Activated naive CD8-positive, alpha-beta T cell treated with anti-CD3 and anti-CD28 coated beads, Interleukin-2, amount 50 U/mL, for 24 hours (primary cell): ENCODE measurements around the gene NXT2.
"Not testable (repeated sequence)": the region's sequence is repeated elsewhere in the genome, so short reads cannot be mapped to it uniquely, and the experiment has no call there.

Source experiments
- ATAC-seq: fragments of 150-1000 bp; cut with Tn5 transposase; one replicate; pipeline ENCODE4 v1.10.0; 2021
- DNase-seq: peaks from one replicate; pipeline ENCODE4 v3.0.0; 2021
- H3K27ac Mint-ChIP-seq: one replicate; pipeline ENCODE4 v1.8.0; 2021; ENCODE audit warnings: mild to moderate bottlenecking, mixed read lengths
- H3K27me3 Mint-ChIP-seq: one replicate; pipeline ENCODE4 v1.8.0; 2021; ENCODE audit warnings: mixed read lengths
- H3K36me3 Mint-ChIP-seq: one replicate; pipeline ENCODE4 v1.8.0; 2021; ENCODE audit warnings: low read depth, mixed read lengths
- H3K4me1 Mint-ChIP-seq: one replicate; pipeline ENCODE4 v1.8.0; 2021; ENCODE audit warnings: mixed read lengths
- H3K4me3 Mint-ChIP-seq: one replicate; pipeline ENCODE4 v1.8.0; 2021; ENCODE audit warnings: mild to moderate bottlenecking, moderate library complexity, mixed read lengths
- H3K9me3 Mint-ChIP-seq: one replicate; pipeline ENCODE4 v1.8.0; 2021; ENCODE audit warnings: mixed read lengths

Gene NXT2

GRCh38 chrX:109576083-109576482, 39.4 kb downstream of the NXT2 start:
- not testable (repeated sequence) for H3K36me3 Mint-ChIP-seq, ATAC-seq, H3K4me3 Mint-ChIP-seq, H3K4me1 Mint-ChIP-seq, DNase-seq, H3K9me3 Mint-ChIP-seq, H3K27me3 Mint-ChIP-seq, H3K27ac Mint-ChIP-seq

- Mint-ChIP-seq H3K27ac (no peak overlapping the region), H3K36me3 (no peaks in the 10 kb centered on the region), H3K4me3 (no peak overlapping the region), H3K27me3 (no peaks in the 10 kb centered on the region), H3K4me1 (no peaks in the 10 kb centered on the region), H3K9me3 (no peaks in the 10 kb centered on the region)
- DNase-seq, result no peak
- ATAC-seq, result no peak
Measured at GRCh38 chrX:109577055-109577454, 40.4 kb downstream of the NXT2 start.

DNA sequence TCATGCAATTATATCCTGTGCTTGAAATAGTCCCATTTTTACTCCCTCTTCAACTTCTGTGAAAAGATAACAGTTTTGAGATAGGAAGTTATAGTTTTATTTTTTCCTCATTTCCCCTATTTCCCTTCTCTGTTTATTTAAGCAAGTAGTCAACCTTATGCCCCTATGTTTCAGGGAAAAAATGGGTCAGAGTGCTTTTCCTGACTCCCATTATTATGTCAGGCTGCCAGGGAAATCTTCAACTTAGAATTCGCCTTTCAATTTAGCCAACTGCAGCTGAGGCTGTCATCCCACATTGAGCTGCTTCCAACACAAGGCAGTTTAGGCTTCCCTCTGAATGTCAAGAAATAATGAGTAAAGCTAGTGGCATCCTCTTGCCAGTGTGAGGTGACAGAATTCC, 42.3 kb downstream of the NXT2 start:
- Mint-ChIP-seq H3K9me3 (no peaks in the 10 kb centered on the region), H3K4me1 (no peaks in the 10 kb centered on the region), H3K36me3 (no peaks in the 10 kb centered on the region), H3K4me3 (no peak overlapping the region), H3K27me3 (no peaks in the 10 kb centered on the region), H3K27ac (no peak overlapping the region)
- DNase-seq, result no peak
- no peak for ATAC-seq

GRCh38 chrX:109585488-109585887, 48.8 kb downstream of the NXT2 start:
- Mint-ChIP-seq H3K36me3 (no peaks in the 10 kb centered on the region), H3K9me3 (no peaks in the 10 kb centered on the region), H3K27ac (no peak overlapping the region), H3K27me3 (peaks cover 2% of the 10 kb centered on the region), H3K4me1 (no peaks in the 10 kb centered on the region), H3K4me3 (no peak overlapping the region)
- DNase-seq (no peak), ATAC-seq (no peak)

GRCh38 chrX:109590176-109590575, 53.5 kb downstream of the NXT2 start:
- Mint-ChIP-seq H3K36me3 (no peaks in the 10 kb centered on the region), H3K4me1 (no peaks in the 10 kb centered on the region), H3K27me3 (peaks cover 2% of the 10 kb centered on the region), H3K9me3 (no peaks in the 10 kb centered on the region), H3K4me3 (no peak overlapping the region), H3K27ac (no peak overlapping the region)
- DNase-seq, result no peak
- no peak for ATAC-seq
